Gastroesophageal sphincter (tissue), 3 donors: ENCODE data around the gene DZIP1L.

Source experiments
- CTCF ChIP-seq, 4 experiments: fragments of 200-600 bp in 2 of 4; fragments of 450-650 bp in 2 of 4; sonication (generic) in 1 of 4; IDR thresholded peaks; one replicate each; pipeline ENCODE4 v1.5.1; 2017 to 2019; ENCODE audit warnings: antibody characterized with exemption in 4 of 4, mild to moderate bottlenecking in 2 of 4, moderate library complexity in 2 of 4
- EP300 ChIP-seq: sonication (generic); formaldehyde crosslinking; IDR thresholded peaks from one replicate; pipeline ENCODE4 v1.6.1; 2017; ENCODE audit warnings: antibody characterized with exemption, mild to moderate bottlenecking
- POLR2A ChIP-seq, 2 donors: fragments of 450-650 bp; IDR thresholded peaks; one replicate each; pipeline ENCODE4 v1.6.1; 2017; ENCODE audit warnings: antibody characterized with exemption in 2 of 2, mild to moderate bottlenecking in 2 of 2, moderate library complexity in 1 of 2
- POLR2AphosphoS5 ChIP-seq: sonication (generic); formaldehyde crosslinking; IDR thresholded peaks from one replicate; pipeline ENCODE4 v1.6.1; 2017; ENCODE audit warnings: antibody characterized with exemption

GRCh38 chr3:138049157-138049919 lies 66.1 kb downstream of the DZIP1L start:
- no peak for TF ChIP-seq CTCF (IDR thresholded peaks at IDR 0.05)
- TF ChIP-seq POLR2A (IDR thresholded peaks at IDR 0.05), result no peak
- TF ChIP-seq EP300, result no peak
- TF ChIP-seq POLR2AphosphoS5, result no peak
